Measurements from ENCODE around the gene BMPR1B. TPM values are rescaled to one million over a fixed set of nuclear protein-coding genes. Genes with fewer than 3 reads are reported as not detected.

The BMPR1B gene
- total RNA-seq: 2.1 and 6.5 TPM in 2 replicates

DNA sequence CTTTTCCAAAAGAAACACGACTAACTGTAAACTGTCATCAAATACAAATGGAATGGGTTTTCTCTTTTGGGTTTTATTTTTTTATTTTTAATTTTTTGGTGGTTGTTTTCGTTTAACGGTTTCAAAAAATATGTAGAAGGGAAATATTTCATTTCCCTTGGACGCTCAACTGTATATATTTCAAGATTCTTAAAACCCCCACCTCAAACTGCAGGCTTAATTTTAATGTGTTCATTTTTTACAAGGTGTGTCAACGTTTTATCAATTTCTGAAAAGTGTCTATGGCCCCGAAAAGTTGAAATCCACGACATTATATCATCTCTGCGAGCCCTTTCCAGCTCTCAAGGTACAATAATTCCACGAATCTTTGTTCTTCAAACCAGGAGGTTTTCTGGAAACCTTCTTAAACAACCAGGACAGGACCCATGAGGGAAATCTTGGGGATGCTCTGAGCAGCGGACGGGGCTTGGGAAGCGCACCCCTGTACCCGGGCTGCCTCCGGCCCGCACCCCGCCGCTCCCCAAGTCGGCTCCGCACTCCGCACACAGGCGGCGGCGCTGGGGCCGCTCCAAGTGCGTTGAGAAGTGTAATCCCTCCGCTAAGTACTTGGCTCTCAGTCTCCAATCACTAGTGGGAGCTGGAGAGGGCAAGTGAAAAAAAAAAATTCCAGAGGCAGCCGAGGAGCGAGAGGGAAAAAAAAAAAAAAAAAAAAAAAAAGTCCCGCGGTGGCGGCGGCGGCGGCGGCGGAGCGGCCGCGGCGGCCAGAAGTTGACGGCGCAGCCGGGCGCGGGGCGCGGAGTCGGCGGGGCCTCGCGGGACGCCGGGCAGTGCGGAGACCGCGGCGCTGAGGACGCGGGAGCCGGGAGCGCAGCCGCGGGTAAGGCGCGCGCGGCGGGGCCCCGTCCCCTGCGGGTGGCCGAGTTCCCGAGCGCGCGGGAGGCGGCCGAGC lies at the start of gene BMPR1B:
BMPR1B (plus strand) TSS at position 764 of the 949 bp plus-strand sequence. CDS start 346,470 bp downstream, outside the sequence.
- DNase-seq (ENCODE audit: low read depth): peak; percentile 73

- DNase-seq (ENCODE audit: low read depth): no peak
Measured at GRCh38 chr4:94711635-94712034, 46.1 kb upstream of the BMPR1B start.

DNA sequence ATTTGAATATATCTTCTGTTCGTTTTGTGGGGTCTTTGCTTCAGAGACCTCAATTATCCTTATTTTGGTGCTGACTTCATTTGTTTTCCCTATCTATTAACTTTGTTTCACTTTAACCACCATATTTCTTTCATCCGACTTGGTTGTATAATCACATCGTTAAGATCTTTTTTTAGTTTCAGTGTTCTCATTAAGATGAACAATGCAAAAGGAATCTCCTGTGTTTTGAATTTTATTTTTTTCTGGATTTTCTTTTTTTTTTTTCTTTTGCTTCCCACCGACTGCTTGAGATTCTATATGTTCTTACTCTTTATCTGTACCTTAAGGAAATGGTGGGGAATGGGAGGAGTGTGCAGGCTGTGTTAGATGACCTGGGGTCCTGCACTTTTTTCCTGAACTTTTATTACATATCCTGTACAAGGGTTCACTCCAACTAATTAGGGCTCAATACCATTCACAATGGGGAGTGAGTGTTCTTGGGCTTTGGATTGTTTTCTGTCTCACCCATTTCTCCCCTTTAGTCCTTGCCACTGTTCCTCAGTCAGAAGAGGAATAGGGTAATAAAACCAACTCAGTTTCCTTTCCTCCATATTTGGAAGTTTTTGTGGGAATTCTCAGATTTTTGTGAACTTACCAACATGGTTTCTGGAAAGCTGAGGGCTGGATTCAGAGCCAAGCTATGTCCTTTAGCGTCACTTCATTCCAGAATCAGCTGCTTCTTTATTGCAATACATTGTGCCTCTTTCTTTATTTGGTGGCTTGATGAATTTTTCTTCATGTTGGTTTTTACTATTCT lies 43.2 kb upstream of the BMPR1B start:
- DNase-seq (ENCODE audit: low read depth): no peak

DNA sequence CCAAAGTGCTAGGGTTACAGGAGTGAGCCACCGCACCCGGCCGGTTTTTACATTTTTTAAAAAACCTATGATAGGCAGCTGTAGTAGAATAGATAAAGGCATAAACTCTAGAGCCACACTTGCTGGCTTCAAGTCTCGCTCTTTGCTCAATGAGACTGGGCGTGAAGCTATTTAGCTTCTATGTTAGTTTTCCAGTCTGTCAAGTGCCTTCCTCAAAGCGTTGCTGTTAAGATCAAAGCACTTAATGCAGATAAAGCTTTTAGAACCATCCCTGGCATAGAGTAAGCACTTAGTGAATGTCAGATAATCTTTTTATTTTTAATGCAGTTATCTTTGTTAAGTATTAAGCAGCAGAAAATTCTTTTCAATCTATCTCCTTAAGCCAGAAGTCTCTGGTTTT lies 42.0 kb upstream of the BMPR1B start:
- no peak for DNase-seq (ENCODE audit: low read depth)

DNA sequence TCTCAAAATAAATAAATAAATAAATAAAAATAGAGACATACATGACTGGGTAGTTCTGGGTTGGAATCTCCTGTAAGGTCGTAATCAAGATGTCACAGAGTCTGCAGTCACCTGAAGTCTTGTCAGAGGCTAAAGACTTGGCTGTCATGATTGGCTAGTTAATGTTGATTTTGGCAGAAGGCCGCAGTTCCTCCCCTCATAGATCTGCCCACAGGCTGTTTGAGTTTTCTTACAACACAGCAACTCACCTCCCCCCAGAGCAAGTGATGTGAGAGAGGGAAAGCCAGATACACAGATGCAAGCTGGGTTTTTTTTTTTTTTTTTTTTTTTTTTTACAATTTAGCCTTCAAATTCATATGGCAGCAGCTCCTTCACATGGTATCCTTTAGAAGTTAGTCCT lies 36.4 kb upstream of the BMPR1B start:
- DNase-seq (ENCODE audit: low read depth): no peak

GRCh38 chr4:94722270-94722669 lies 35.5 kb upstream of the BMPR1B start:
- no peak for DNase-seq (ENCODE audit: low read depth)

DNA sequence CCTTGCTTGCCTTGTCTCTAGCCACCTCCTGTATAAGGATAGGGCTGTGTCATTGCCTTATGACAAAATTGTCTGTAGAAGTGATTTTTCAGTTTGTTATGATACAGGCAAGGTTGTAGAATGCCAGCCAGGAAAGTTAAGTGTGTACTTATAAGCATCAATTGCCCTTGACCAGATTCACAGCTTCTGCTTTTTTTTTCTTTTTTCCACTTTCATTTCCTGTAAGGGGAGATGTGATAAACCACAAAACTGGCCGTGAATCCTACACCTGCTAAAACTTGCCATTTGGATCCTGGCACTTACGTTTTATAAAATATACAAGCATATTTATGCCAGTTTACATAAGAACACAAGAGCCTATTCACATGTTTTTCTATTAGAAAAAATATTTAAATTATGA lies 35.0 kb upstream of the BMPR1B start:
- no peak for DNase-seq (ENCODE audit: low read depth)

- peak; percentile 47 for DNase-seq (ENCODE audit: low read depth)
Measured at GRCh38 chr4:94724016-94724790, 33.6 kb upstream of the BMPR1B start.

- DNase-seq (ENCODE audit: low read depth): peak; percentile 35
Measured at GRCh38 chr4:94726524-94727123, 31.1 kb upstream of the BMPR1B start.

DNA sequence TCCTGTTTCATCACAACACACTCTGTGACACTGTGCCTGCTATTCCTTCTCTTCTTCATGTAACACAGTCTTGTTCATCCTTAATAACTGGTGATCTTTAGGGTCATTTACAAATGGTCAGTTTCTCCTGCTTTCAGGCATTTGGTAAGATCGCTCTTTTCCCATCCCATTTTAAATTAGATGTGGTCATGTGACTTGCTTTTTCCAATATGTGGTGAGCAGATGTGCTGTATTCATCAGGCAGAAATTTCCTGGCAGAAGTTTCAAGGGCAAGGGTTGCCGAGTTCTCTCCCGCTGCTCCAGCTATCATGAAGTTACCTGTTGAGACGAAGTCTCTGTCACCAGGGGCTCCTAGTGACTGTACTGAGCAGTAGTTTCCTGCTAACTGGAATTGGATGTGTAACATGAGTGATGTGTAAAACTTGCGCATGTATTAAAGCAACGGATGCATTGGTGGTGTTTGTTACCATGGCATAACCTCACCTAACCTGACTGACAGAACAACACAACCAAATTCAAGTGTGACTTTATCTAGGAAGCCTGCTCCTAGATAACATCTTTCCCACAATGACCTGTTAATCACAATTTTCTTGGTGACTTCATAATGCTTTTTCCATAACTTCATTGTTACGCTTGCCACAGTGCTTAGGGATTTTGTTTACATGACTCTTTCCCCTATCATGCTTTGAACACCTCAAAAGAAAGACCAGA lies 29.5 kb upstream of the BMPR1B start:
- no peak for DNase-seq (ENCODE audit: low read depth)

DNA sequence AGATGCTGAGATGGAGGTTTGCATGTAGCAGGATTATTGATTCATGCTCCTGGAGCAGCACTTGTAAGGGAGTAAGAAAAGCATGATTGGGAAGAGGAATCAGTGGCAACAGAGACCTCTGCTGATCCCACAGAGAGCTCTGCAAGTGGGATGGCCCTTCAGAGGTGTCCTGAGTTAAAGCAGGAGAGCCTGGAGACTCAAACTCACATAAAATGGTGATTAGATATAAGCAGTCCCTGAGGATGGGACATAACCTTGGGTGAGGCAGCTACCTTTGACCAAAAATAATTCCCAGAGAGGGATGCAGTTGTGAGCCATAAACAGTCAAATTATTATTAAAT lies 25.4 kb upstream of the BMPR1B start:
- no peak for DNase-seq (ENCODE audit: low read depth)

DNA sequence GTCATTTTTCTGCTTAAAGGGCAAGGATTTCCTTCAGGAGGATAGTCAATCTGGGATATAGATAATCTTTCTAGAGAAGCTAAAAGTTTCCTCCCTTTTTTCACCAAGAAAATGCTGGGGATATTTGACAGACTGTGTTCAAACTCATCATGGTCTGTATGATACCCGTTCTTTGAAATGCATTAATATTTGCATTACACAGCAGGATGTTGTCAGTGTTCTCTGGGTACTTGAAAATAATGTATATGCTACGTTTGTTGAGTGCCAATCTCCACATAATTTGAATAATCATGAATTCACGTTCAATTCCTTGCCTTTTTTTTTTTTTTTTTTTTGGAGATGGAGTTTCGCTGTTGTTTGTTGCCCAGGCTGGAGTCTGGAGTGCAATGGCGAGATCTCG lies 18.0 kb upstream of the BMPR1B start:
- no peak for DNase-seq (ENCODE audit: low read depth)

- no peak for DNase-seq (ENCODE audit: low read depth)
Measured at GRCh38 chr4:94741304-94741703, 16.5 kb upstream of the BMPR1B start.

DNA sequence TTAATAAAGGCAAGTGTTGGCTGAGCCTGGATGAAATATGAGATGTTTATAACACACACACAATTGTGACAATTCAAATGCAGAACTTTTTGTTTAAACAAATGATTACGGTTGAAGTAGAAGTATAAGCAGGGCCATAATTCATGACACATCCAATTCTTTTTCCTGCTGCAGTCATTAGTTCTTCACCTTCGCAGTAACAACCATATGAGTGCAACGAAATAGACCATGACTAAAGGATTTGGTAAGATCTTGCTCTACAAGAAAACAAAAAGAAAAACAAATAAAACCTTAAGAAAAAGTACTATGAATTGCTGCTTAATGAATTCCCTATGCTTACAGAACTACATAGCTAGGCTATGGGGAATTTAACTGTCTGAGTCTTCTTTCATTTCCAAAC lies 13.9 kb upstream of the BMPR1B start:
- DNase-seq (ENCODE audit: low read depth): no peak

GRCh38 chr4:94744850-94745249 lies 12.9 kb upstream of the BMPR1B start:
- no peak for DNase-seq (ENCODE audit: low read depth)

DNA sequence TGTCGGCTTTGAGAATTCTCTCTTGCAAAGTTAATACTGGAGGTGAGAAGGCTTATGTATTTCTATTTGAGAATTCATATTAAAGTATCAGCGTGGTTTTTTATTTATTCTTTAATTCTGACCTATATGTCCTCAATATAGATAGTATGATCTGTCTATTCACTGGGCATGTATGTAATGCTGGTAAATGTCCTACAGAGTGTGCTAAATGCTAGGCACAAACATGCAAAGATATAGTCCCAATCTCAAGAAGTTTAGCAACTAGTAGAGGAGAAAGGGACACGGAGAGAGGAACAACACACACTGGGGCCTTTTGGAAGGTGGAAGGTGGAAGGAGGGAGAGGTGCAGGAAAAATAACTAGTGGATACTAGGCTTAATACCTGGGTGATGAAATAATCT lies 11.0 kb upstream of the BMPR1B start:
- no peak for DNase-seq (ENCODE audit: low read depth)

DNA sequence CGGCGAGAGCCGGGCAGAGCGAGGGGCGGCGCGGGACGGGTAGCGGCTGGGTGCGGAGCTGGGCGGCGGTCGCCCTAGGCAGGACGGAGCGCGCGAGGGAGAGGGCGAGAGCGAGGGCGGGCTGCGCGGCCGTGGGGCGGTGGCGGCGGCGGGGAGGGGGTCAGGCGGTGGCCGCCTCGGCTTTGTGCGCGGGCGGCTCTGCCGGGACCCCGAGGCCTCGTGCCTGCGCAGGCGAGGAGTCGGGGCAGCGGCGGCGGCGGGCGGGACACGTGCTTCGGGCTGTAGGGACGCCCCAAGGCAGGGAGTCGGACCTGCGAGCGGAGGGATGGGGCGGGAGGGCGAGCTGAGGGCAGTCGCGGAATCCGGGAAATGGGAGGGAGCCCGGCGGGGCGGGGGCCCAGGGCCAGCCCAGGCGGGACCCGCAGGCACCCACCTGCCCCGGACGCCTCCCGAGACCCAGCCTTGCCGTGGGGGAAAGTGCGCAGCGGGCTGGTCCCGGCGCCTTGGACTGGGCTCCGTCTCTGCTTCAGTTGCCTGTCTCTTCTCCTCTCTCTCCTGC lies 465 bp downstream of the BMPR1B start:
- no peak for DNase-seq (ENCODE audit: low read depth)

DNA sequence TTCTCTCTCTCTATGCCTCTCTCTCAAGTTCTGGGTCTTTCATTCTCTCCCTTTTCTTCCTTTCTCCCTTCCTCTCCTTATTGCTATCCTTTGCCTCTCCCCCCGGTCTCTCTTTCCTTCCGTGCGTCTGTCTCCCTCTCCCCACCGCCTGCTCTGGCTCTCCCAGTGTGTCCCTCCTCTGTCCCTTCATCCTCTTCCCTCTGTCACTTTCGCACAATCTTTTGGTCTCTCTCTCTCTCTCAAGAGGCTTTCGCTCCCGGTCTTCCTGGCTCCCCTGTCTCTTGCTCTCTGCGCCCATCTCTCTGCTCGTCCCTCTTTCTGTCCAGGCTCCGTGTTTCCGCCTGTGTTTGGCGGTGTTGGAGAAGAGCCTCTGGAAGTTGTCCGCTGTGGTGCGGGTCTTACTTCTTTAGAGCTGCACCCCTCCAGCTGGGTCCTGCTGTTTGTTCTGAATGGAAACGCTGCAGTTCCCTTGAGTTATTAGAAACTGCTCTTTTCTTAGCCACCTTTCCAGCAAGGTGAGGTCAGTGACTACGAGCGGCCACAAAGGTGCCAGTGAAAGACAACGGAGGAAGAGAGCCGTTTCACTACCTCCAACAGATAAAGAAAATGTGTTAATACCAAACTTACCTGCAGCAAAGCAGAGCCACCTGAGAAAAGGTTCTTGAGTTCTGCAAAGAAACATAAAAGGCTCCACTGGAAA lies 1.1 kb downstream of the BMPR1B start:
- DNase-seq (ENCODE audit: low read depth): no peak

GRCh38 chr4:94759767-94760211 lies 2.0 kb downstream of the BMPR1B start:
- no peak for DNase-seq (ENCODE audit: low read depth)

DNA sequence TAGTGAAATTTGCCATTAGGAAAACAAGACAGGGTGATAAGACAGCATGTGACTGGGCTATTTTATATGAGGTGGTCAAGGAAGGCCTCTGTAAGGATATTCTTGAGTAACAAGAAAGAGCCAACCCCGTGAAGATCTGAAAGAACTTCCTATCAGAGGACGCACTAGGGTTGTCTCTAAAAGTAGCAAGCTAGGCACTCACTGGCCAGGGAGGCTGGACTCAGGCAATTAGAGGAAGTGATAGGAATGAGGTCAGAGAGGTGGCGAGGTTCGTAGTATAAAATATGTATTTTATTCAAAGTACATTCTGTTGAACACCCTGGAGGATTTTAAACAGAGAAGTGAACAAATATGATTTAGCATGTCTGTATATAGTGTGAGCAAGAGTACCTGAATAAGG lies 4.6 kb downstream of the BMPR1B start:
- DNase-seq (ENCODE audit: low read depth): no peak

Measured in renal cortical epithelial cell (primary cell).